Uterine smooth muscle cell (primary cell): ENCODE measurements around the gene CENPP. TPM values are rescaled to one million over a fixed set of nuclear protein-coding genes. Genes with fewer than 3 reads are reported as not detected.

Experiments used
- total RNA-seq: library from RNA; depleted of rRNA; stranded (reverse); fragments of >200 nt; gene quantifications from 2 replicates; pipeline ENCODE4 v1.2.3, GENCODE V29; 2014

CENPP gene
- total RNA-seq: 2.4 and 7.2 TPM in 2 replicates

DNA sequence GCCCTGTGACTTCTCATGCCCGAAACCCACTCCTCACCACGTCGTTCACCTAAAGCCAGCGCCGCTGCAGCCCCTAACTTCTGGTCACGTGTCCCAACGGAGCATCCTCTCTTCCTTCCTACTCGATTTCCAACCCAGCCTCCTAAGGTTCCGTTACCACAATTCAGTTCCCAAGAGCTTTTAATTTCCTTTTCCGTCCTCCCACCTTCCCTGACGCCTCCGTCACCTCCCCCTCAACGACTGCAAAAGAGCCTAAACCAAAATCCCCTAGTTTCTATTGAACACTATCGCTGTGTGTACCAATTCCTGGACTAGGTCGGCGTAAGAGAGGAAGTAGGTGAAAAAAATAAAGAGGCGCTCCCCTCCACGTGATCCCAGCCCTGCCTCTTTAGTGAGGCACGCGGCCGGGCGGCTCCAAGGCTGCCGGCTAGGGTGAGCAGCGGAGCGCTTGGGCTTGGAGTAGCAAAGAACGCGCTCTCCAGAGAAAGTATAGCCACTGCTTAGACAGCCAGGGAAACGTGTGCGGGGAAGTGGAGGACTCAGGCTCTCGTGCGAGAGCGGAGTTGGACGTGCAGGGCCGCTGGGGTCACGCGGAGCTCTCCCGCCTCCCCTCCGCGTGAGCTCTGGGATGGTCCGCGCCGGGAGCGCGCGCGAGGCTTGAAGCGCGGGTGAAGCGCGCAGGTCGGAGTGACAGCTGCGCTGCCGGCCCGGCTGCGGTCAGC lies at the start of gene CENPP, which contains the start of gene NOL8:
TSS of gene CENPP (plus strand) at position 685 of the 722 bp plus-strand sequence.
TSS of gene NOL8 (minus strand) at position 82 of the 722 bp plus-strand sequence. CDS start 1,189 bp downstream, outside the sequence.

DNA sequence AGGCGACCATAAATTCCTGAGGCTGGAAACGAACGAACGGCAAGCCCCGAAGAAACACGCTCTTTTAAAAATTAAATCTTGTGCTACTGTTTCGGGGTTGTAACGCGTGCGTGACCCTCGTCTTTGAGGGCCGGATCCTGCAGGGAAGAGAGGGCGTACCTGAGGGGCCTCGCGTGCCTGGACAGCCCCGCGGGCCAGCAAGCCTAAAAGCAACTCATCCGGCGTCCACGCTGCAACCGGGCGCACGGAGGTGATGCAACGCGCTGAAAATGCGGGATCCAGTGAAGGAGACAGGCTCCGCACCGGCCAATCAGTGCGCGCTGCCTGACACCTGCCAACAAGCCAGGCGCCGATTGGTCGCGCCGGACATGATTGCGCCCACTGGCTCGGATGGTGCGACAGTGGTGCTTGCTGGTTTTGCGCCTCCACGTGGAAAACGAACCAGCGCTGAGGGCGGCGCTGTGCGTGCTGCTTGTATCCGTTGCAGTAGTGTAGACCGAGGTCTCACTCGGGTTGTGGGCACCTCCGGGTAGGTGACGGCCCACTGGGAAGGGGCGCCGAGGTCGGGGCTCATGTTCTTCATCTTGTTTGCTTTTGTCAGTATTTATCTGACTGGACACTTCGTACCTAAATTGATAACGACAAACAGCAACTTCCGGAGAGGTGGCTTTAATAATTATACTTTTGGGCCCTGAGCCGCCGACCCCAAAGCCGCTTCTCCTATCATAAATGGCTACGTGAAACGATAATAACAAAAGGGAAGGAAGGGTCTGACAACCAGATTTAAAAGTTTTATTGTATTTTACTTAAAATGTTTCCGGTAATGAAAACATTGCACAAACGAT lies 32.1 kb upstream of the CENPP start, which contains the start of gene IARS1:
TSS of gene IARS1 (minus strand) at position 246 of the 845 bp plus-strand sequence. CDS start 4,278 bp downstream, outside the sequence.

DNA sequence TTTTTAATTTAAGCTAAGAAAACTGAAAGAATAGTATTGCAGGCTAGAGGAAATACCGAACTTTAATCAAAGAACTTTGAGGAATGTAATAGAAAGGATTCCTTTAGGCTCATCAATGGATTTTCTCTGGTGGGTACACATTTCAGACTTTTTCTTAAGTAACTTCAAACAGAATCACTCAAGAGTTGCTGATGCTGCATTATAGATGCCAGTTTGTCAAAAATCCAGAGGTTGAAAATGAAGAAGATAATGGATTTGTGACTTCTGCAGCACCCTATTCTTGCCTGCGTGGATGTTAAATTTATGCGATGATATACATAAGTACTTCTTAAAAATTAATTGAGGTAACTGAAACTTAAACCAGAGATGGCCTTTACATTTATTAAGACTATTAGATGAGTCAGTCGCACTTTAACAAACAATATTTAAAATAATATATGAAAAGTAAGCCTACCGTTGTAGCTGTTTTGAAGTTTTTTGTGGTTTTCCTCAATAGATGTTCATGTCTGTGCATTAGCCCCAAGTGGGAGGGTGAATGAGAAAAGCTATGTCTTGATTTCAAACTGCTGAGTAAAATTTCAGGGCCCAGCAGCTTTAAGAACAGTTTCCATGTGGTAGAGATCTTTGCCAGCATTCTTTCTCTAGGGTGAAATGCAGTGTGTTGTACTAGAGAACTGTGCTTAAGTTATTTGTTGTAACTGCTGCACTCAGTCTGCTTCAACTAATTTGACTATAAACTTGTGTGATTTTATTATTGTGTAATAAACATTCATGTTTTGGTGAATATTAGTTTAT lies 78.5 kb downstream of the CENPP start, which contains the start of gene OGN:
TSS of gene OGN (minus strand) at position 537 of the 795 bp plus-strand sequence. CDS start 1,171 bp downstream, outside the sequence.

DNA sequence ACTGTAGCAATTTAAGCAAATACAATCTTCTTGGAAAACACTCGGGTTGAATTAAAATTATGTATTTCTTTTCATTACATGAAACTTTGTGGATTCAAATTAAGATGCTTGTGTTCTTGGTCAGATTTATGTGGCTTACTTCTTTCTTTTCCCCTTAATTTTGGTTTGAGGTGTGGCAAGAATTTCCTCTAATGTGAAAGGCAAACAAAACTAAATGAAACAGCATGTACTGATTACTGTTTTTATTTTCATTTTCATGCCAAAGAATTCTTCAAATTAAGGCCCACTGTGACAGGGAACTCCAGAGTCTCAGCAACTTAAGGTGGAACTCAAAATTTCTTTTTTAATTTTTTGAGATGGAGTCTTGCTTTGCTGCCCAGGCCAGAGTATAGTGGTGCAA lies 98.6 kb downstream of the CENPP start, which contains the start of gene OMD:
TSS of gene OMD (minus strand) at position 132 of the 400 bp plus-strand sequence. CDS start 6,913 bp downstream, outside the sequence.

DNA sequence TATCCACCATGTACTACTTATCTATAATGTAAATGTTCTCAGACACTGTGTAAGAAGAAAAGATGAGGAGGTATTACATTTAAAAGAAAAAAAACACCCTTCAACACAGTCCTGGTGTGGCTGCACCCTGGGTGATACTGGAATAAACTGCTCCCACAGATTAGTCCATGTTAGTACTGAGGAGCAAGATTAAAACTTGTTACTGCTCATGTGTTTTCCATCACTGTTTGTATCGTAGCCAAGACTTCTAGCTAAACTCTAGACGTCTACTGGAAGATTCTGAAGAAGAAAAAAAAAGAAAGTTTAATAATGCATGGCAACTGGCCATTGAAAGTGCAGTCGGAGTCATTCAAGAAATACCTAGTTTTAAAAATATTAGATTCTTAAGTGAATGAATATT lies 156.6 kb downstream of the CENPP start, which contains the start of gene ASPN:
TSS of gene ASPN (minus strand) at position 178 of the 400 bp plus-strand sequence.

DNA sequence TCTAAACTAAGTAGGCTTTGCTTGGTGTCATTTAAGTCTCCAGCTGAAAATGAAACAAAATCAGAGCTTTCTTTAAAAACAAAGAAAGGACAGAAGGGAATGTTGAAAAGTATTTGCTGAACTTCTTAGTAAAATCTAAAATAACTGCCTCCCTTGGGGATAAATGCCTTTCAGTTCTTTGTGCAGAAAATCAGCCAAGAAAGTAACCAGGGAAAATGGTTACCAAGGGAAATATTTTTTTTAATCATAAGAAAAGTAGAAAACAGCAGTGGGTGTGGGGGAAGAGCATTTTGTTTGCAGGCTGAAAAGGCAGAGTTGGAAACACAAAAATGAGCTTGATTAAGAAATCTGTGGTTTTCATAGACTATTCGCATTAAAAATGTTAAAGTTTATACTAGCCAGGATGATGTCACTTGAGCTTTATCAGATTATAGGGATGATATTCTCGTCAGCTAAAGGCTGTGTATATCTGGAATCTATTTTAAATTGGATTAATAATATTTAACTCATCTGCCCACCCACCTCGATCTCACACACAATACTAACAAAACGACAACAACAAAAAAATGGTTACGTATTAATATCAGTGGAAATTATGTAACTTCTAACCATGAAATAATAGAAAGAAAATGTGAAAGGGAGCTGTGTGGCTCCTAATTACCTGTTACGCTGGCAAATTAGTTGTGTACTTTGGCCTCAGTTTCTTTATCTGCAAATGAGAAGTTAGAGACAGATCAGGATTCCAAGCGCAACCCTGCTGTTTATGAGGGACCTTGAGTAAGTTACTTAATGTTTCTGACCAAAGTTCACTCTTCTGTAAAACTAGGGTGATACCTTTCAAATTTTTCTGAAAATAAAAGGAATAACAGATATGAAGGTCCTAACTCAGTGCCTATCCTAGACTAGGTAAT lies 210.4 kb downstream of the CENPP start, which contains the start of gene ECM2:
TSS of gene ECM2 (minus strand) at position 51 of the 911 bp plus-strand sequence. CDS start 13,124 bp downstream, outside the sequence.

Other genes starting within 250 kb of the CENPP start
- 97.1 and 116 TPM in 2 replicates for gene SPTLC1, start 210.5 kb upstream of the CENPP start, total RNA-seq
- gene IARS1, start 32.3 kb upstream of the CENPP start, total RNA-seq: 469 and 677 TPM in 2 replicates
- gene NOL8, start 603 bp upstream of the CENPP start, total RNA-seq: 30.8 and 39.7 TPM in 2 replicates
- gene OGN, start 78.6 kb downstream of the CENPP start, total RNA-seq: 0.33 and 0.37 TPM in 2 replicates
- not detected in 2 replicates for gene OMD, start 98.5 kb downstream of the CENPP start, total RNA-seq
- 1.00 and 2.9 TPM in 2 replicates for gene ASPN, start 156.6 kb downstream of the CENPP start, total RNA-seq
- 1.00 and 2.4 TPM in 2 replicates for gene ECM2, start 210.0 kb downstream of the CENPP start, total RNA-seq